ENCODE results near the gene ATP9A. TPM values are rescaled to one million over a fixed set of nuclear protein-coding genes. Genes with fewer than 3 reads are reported as not detected.

Gene ATP9A
- total RNA-seq, 4 donors from 2014 or later = 52.5 to 72.8 (median 61.7) TPM

DNA sequence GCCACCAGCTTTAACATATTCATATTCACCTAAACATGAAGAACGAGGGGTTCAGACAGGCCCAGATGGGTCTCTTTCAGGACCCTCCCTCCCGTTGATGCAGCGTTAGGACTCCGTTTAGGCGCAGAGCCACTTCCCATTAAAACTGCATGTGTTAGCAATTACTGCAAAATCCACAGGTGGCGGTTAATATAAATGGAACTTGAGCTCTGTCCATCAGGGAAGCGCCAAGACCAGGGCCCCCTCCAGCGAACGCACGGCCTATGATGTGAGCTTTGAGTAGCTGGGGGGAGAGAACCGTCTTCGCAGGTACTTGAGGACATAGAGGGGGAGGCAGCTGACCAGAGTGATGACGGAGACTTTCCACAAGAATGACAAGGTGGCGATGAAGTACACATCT lies 167.2 kb downstream of the ATP9A start:
- H3K4me1 ChIP-seq = no peaks in the 10 kb centered on the region
- no peak overlapping the region for H3K4me3 ChIP-seq (replicated peaks in 1 of 3)
- H3K9me3 ChIP-seq = no peaks in the 10 kb centered on the region
- TF ChIP-seq, protein P1, sequence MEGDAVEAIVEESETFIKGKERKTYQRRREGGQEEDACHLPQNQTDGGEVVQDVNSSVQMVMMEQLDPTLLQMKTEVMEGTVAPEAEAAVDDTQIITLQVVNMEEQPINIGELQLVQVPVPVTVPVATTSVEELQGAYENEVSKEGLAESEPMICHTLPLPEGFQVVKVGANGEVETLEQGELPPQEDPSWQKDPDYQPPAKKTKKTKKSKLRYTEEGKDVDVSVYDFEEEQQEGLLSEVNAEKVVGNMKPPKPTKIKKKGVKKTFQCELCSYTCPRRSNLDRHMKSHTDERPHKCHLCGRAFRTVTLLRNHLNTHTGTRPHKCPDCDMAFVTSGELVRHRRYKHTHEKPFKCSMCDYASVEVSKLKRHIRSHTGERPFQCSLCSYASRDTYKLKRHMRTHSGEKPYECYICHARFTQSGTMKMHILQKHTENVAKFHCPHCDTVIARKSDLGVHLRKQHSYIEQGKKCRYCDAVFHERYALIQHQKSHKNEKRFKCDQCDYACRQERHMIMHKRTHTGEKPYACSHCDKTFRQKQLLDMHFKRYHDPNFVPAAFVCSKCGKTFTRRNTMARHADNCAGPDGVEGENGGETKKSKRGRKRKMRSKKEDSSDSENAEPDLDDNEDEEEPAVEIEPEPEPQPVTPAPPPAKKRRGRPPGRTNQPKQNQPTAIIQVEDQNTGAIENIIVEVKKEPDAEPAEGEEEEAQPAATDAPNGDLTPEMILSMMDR (IDR thresholded peaks at IDR 0.05) = no peak
- TF ChIP-seq POLR2A (IDR thresholded peaks at IDR 0.05) = no peak
- WGBS, 2 donors = 90 to 91% methylated on average over 14 of the region's 14 CpGs
- no peaks in the 10 kb centered on the region for H3K27me3 ChIP-seq
- intact Hi-C loops (cut with DNase I) = no loop called here
- H3K27ac ChIP-seq = no peak overlapping the region
- H3K36me3 ChIP-seq = peaks cover 11 to 20% of the 10 kb centered on the region in 2 donors
- no peak for DNase-seq

DNA sequence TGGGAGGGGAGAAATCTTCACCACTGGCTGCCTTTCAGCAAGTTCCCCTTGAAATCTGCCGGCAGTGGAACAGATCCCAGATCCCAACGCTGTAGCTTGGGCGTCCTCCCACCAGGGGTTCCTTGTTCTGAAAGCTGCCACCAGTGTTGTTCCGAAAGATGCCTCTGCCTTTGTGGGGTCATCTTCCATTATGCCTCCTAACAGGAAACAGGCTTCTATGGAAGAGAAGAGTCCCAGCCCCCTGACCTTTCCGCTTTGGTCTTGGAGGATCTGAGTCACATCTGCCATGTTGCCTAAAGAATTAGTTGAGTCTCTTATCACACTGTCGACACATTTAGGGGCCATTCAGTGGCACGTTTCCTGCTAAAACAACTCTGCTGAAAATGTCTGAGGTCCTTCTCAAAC lies 168.2 kb downstream of the ATP9A start:
- Histone ChIP-seq H3K9me3 (no peaks in the 10 kb centered on the region), H3K27ac (no peak overlapping the region), H3K4me3 (replicated peaks in 1 of 3) (no peak overlapping the region), H3K27me3 (no peaks in the 10 kb centered on the region), H3K4me1 (no peaks in the 10 kb centered on the region), H3K36me3 (peaks cover 8 to 20% of the 10 kb centered on the region in 2 donors)
- no peak for TF ChIP-seq POLR2A (IDR thresholded peaks at IDR 0.05)
- TF ChIP-seq, protein P1 (IDR thresholded peaks at IDR 0.05) = no peak
- no peak for DNase-seq
- WGBS, 2 donors = 71 to 74% methylated on average over 6 to 7 of the region's 7 CpGs
- intact Hi-C loops (cut with DNase I) = no loop called here

DNA sequence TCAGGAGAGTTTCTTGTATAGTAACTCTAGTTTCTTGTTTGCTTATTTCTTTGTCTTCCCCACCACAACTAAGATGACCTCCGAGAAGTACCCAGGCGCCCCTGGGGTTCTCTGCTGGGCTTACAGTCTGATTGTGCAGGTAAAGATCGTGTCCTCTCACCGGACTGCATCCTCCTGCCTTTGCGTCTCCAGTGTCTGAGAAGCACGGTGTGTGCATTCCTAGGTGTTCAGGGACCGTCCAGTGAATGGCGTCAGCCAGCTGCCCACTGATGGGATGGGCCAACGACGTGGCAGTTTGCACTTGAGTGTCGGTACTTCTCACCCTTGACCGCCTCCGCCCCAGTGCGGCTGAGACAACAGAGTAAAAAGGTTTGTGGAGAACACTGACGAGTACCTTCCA lies 169.6 kb downstream of the ATP9A start:
- H3K27ac ChIP-seq = no peak overlapping the region
- peak; percentile 13 to 24 for DNase-seq

DNA sequence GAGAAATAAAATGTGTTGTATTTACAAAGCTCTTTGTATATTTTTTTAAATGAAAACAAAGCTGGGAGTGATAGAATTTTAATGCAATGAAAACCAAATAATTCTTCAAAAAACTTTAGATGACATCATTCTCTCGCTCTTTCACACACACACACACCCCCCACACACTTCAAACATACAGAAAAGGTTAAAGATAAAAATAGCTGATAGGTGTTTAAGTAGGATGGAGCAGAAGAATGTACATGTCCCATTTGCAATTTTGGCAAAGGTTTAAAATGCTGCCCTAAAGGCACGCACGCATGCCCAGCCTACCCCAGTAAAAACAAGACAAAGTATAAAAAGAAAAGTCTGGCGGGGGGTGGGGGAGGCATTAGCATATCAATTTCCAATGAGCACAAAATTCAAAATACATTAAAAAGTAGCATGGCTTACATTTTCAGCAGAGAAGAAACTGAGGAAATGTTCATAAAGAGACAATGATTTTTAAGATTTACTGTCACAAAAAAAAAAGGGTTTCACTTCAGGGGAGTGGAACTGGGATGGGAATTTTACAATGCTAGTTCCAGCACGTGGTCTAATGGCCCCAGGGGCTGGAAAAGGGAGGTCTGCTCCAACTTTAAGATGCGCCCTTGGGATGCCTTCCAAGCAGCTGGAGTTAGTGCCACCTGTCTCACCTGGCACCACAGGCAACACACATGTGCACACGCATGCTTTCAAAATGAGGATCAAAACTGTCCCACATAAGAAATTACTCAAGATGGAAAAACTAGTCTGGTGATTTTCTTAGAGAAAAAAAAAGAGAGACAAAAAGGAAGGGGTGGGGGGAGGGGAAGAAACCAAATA lies 170.6 kb downstream of the ATP9A start:
- Histone ChIP-seq H3K4me1 (no peaks in the 10 kb centered on the region), H3K4me3 (replicated peaks in 1 of 3) (no peak overlapping the region), H3K9me3 (no peaks in the 10 kb centered on the region), H3K36me3 (peaks cover 0 to 10% of the 10 kb centered on the region in 2 donors), H3K27ac (no peak overlapping the region), H3K27me3 (no peaks in the 10 kb centered on the region)
- WGBS, 2 donors = 89 to 90% methylated on average over 7 of the region's 7 CpGs
- no peak for TF ChIP-seq POLR2A (IDR thresholded peaks at IDR 0.05)
- TF ChIP-seq, protein P1 (IDR thresholded peaks at IDR 0.05) = no peak
- intact Hi-C loops (cut with DNase I) = no loop called here
- no peak for DNase-seq

More for the DNA sequence above, 169.6 kb downstream of the ATP9A start:
- 76 to 79% methylated on average over 14 to 15 of the region's 15 CpGs for WGBS, 2 donors
- Histone ChIP-seq H3K4me1 (no peaks in the 10 kb centered on the region), H3K4me3 (replicated peaks in 1 of 3) (no peak overlapping the region), H3K9me3 (no peaks in the 10 kb centered on the region), H3K36me3 (peaks cover 0 to 10% of the 10 kb centered on the region in 2 donors), H3K27me3 (no peaks in the 10 kb centered on the region)
- no peak for TF ChIP-seq POLR2A (IDR thresholded peaks at IDR 0.05)
- TF ChIP-seq, protein P1 (IDR thresholded peaks at IDR 0.05) = no peak
- intact Hi-C loops (cut with DNase I) = no loop called here

DNA sequence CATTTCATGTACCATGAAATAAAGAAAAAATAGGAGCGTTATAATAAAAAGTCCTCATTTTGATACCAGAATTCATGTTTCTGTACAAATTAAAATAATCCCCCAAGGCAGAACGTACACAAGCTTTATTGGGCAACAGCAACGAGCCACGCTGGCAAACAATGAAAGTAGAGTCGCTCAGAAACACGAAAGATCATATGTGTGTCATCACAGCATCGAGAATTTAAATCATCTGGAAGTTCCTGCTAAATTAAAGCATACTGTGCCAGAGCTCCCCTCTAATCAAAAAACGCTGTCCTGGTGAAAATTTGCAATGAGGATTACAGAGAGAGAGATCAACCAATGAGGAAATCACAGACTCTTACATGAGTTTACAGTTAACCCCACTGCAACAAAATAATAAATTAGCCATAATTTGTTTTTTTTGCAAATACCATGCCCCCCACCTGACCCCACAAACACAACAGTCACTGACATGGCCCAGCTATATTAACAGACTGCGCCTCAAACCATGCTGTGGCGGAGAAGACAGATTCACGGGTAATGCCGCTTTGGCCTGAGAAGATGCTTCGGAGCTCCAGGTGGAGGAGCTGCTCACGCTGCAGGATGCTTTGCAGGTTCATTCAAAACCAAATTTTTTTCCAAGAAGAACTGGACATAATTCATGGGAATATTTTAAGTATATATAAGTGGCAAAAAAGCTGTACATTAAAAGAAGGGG lies 171.4 kb downstream of the ATP9A start:
- Histone ChIP-seq H3K27me3 (no peaks in the 10 kb centered on the region), H3K4me3 (replicated peaks in 1 of 3) (no peak overlapping the region), H3K27ac (no peak overlapping the region), H3K9me3 (no peaks in the 10 kb centered on the region), H3K4me1 (no peaks in the 10 kb centered on the region), H3K36me3 (peaks cover 0 to 10% of the 10 kb centered on the region in 2 donors)
- intact Hi-C loops (cut with DNase I) = no loop called here
- DNase-seq = no peak
- TF ChIP-seq, protein P1 (IDR thresholded peaks at IDR 0.05) = no peak
- TF ChIP-seq POLR2A (IDR thresholded peaks at IDR 0.05) = no peak
- 92 to 94% methylated on average over 14 of the region's 14 CpGs for whole genome bisulfite sequencing, 2 donors
